HL-60/S4 treated with retinoic acid at 250 ng/mL for 4 days and 3 days (cell line): ENCODE results near the gene ST6GALNAC3.

Source experiments
- in situ Hi-C: fragments of 300-500 bp; cut with MboI; formaldehyde crosslinking; loops from 2 replicates; pipeline ENCODE4 v1.7.0; 2022; ENCODE audit warnings: low sequenced_read_pairs

Gene ST6GALNAC3

GRCh38 chr1:76140227-76140626 lies 65.7 kb downstream of the ST6GALNAC3 start:
- in situ Hi-C loops: no loop called here

DNA sequence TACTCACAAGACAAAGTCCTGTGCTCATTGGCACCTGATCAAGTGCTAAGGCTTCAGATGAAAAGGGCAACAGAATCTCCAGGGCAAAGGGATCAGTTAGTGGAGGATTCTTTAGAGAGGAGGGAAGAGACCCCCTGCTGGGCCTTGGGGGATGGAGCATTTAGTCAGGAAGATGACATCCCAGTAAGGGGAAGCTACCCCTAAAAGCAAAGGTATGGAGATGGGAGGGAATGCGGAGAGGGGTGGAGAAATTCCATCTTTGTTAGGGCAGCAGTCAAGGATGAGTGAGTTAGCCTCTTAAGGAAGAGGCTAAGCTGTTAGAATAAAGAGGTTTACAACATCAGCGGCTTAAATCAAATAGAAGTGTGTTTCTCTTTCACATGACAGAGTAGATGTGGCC lies 67.4 kb downstream of the ST6GALNAC3 start:
- in situ Hi-C loops: no loop called here

- in situ Hi-C loops: no loop called here
These were observed 68.4 kb downstream of the ST6GALNAC3 start for GRCh38 chr1:76142771-76143540.

GRCh38 chr1:76144247-76144646 lies 69.7 kb downstream of the ST6GALNAC3 start:
- in situ Hi-C loops: no loop called here

- in situ Hi-C loops: no loop called here
These were observed 70.8 kb downstream of the ST6GALNAC3 start for GRCh38 chr1:76145332-76145731.

- in situ Hi-C loops: no loop called here
These were observed 71.6 kb downstream of the ST6GALNAC3 start for GRCh38 chr1:76146184-76146583.

DNA sequence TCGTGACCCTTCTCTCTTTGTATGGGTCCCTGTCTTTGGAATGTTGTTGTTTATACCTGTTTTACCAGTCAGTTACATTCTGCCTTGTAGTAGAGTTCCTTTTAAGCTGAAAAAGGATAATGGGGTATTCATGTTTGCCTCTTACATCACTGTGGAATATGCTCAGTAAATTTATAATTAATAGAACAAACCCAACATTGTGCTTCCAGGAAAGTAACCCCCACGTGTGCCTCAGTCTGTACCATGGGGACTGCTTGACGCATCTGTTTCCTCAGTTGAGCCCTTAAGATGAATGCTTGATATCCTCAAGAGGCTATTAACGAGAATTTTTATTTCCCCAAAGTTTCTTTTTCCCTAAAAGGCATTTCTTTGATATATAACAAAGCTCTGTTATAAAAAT lies 73.4 kb downstream of the ST6GALNAC3 start:
- in situ Hi-C loops: no loop called here

DNA sequence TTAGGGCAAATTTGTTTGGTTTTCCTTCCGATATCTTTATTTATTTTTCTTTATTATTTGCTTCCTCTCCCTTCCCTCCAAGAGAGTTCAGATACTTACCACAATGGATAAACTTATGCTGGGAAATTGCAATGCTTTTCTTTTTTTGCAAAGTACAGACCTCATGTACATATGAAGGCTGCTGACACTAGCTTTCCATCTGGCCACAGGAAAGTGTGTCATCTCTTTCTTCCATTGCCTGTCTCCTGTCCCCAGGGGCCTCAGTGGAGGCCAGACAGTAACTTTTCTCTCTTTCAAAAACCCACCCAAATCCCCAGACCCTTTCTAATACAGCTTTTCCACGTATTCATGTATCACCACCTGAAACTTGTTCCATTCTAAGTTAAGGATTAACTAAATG lies 73.9 kb downstream of the ST6GALNAC3 start:
- in situ Hi-C loops: no loop called here

- in situ Hi-C loops: loop anchor here (25.0 kb wide), 1 partner anchor 983 kb away; no protein-coding TSS in a partner anchor
These were observed 79.3 kb downstream of the ST6GALNAC3 start for GRCh38 chr1:76153841-76154205.

DNA sequence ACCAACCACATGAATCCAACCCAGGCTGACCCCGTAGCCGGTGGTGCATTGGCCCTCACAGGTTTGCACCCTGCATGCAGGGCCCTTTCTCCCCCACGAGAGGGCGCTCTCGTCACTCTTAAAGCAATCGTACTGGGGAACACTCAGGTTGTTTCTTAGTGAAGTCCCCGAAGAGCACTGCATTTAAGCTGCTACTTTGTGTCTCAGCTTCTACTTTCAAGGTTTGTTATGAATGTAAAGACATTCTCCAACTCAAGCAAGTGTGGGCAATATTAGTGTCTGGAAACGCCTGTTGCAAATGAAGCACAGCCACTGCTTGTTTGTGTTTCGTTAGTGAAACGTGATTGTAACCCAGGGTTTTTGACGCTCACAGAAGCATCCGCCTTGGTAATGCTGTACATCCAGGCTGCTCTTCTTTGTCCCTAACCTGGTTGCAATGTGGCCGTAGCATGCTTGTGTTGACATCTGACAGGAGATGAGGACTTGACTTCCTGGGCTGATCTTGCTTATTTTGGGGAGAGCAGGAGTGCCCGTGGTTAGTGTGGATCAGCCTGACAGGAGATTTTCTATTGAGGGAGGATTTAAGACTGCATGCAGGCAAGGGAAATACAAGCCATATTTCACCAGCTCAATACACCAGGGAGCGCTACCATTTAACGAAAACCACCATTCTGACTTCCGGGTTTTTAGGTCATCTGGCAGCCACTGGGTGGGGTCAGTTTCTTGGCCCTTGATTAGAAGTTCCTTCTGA lies 79.8 kb downstream of the ST6GALNAC3 start:
- in situ Hi-C loops: loop anchor here (25.0 kb wide), 1 partner anchor 983 kb away; no protein-coding TSS in a partner anchor

DNA sequence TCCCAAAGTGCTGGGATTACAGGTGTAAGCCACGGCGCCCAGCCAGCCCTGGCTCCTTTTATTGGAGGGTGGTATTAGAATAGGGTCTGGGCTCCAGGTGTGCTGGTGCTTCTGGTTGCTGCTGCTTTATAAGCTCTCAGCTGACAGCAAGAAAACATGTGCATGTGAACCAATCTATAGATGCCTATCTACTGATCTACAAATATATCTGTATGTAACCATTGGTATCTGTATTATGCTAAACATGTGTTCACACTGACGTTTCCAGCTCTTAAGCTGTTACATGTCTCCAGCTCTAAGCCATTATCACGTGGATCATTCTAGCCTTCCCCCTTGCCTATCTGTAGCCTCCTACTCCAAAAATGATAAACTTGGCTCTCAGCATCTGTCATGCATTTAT lies 82.4 kb downstream of the ST6GALNAC3 start:
- in situ Hi-C loops: loop anchor here (25.0 kb wide), 1 partner anchor 980 kb away; no protein-coding TSS in a partner anchor

DNA sequence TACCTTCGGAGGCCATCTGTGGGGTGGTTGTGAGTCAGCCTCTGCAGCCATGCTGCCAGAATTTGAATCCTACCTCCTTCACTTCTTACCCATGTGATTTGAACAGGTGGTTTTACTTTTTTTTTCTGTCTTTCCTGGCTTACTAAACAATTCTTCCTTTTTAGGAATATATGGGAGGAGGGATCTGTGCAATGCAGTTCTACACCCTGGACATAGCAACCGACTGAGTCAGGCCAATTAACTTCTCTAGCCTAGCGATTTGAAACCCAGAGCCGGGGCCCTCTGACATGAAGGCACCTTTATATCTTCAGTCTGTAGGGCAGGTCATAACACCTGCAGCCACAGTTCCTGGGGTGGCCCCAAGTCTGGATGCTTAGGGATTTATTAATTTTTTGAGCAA lies 83.6 kb downstream of the ST6GALNAC3 start:
- in situ Hi-C loops: loop anchor here (25.0 kb wide), 1 partner anchor 979 kb away; no protein-coding TSS in a partner anchor

DNA sequence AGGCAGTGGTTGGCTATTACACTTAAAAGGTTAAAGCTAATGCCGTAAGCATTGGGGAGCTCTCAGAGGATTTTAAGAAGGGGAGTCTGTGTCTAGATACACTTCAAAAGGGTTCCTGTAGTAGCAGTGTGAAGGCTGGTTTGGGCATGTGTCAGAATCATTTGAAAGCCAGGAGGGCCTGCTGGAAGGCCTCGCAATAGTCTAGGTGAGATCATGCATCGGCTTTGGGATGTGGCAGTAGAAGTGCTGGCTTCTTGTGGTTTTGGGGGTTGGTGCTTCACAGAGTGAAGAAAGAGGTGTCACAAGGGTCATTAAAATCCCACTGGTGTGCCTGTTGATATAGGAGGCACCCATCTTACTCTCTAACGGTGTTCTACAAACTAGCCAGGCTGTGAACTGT lies 85.7 kb downstream of the ST6GALNAC3 start:
- in situ Hi-C loops: loop anchor here (25.0 kb wide), 1 partner anchor 977 kb away; no protein-coding TSS in a partner anchor

GRCh38 chr1:76161451-76161850 lies 86.9 kb downstream of the ST6GALNAC3 start:
- in situ Hi-C loops: loop anchor here (25.0 kb wide), 1 partner anchor 976 kb away; no protein-coding TSS in a partner anchor

- in situ Hi-C loops: loop anchor here (25.0 kb wide), 1 partner anchor 975 kb away; no protein-coding TSS in a partner anchor
These were observed 87.7 kb downstream of the ST6GALNAC3 start for GRCh38 chr1:76162254-76162653.

DNA sequence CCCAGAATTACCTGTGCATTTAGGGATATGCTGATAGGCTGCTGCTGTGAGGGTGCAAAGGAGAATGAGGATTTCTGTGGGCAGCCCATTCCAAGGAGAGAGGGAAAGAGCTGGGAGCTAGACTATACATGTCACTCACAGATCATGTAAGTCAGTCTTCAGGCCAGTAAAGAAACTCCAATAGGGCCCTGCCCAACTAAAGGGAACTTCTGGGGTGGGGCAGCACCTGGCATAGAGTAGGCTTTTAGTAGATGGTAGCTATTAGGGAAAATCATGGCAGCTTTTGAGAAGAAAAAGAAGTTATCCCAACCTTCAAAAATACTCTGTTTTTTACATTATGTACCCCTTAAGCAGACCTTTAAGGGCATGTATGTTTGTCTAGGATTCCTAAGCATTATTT lies 89.6 kb downstream of the ST6GALNAC3 start:
- in situ Hi-C loops: loop anchor here (25.0 kb wide), 1 partner anchor 973 kb away; no protein-coding TSS in a partner anchor

GRCh38 chr1:76170084-76170483 lies 95.5 kb downstream of the ST6GALNAC3 start:
- in situ Hi-C loops: loop anchor here (25.0 kb wide), 1 partner anchor 967 kb away; no protein-coding TSS in a partner anchor

- in situ Hi-C loops: loop anchor here (25.0 kb wide), 1 partner anchor 967 kb away; no protein-coding TSS in a partner anchor
These were observed 96.0 kb downstream of the ST6GALNAC3 start for GRCh38 chr1:76170513-76170912.

GRCh38 chr1:76176000-76176399 lies 101.5 kb downstream of the ST6GALNAC3 start:
- in situ Hi-C loops: no loop called here

- in situ Hi-C loops: no loop called here
These were observed 103.1 kb downstream of the ST6GALNAC3 start for GRCh38 chr1:76177615-76178014.

GRCh38 chr1:76179219-76179698 lies 104.7 kb downstream of the ST6GALNAC3 start:
- in situ Hi-C loops: no loop called here
